ENCODE data around the gene NDST1.

DNA sequence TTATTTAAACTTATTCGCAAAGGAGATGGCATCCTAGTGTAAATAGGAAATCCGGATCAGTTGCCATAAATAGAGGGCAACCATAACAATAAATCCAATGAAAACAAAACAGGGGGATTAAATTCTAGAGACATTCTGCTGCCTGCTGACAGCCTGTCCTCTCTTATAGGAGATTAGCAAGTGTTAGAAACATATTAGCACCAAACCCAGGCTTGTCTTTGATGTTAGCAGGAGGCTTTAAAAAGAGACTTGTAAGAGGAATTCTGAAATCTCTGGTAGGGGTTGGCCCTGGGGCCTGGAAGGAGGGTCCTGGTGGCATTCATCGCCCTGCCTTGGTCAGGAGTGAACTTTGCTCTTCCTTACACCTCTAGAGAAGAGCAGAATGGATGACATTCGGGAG is 21.6 kb downstream of the NDST1 start:
- TF ChIP-seq, protein P1, sequence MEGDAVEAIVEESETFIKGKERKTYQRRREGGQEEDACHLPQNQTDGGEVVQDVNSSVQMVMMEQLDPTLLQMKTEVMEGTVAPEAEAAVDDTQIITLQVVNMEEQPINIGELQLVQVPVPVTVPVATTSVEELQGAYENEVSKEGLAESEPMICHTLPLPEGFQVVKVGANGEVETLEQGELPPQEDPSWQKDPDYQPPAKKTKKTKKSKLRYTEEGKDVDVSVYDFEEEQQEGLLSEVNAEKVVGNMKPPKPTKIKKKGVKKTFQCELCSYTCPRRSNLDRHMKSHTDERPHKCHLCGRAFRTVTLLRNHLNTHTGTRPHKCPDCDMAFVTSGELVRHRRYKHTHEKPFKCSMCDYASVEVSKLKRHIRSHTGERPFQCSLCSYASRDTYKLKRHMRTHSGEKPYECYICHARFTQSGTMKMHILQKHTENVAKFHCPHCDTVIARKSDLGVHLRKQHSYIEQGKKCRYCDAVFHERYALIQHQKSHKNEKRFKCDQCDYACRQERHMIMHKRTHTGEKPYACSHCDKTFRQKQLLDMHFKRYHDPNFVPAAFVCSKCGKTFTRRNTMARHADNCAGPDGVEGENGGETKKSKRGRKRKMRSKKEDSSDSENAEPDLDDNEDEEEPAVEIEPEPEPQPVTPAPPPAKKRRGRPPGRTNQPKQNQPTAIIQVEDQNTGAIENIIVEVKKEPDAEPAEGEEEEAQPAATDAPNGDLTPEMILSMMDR (conservative IDR thresholded peaks at IDR 0.05): no peak
- TF ChIP-seq ZFX (IDR thresholded peaks at IDR 0.05): no peak
